HepG2 (cell line): ENCODE results near the gene GDPGP1. TPM values are rescaled to one million over a fixed set of nuclear protein-coding genes. Genes with fewer than 3 reads are reported as not detected.

Experiments used
- ATAC-seq: fragments of 200-7000 bp; cut with Tn5 transposase; 3 replicates; pipeline ENCODE4 v1.9.1; 2020; ENCODE audit warnings: mild to moderate bottlenecking, moderate library complexity
- BruUV-seq: library from RNA; stranded (reverse); fragments of 400-500 nt; replicated peaks from 2 replicates; lab custom pipeline; 2021; lab: Mats Ljungman, UMichigan
- CTCF ChIA-PET: fragments of 300-600 bp; formaldehyde crosslinking; extraction: SDS; loops from one replicate; lab custom pipeline; 2021; ENCODE audit warnings: low total read pairs, inconsistent platforms, low intra/inter-chr PET ratio; lab: Yijun Ruan, JAX
- POLR2A ChIA-PET: fragments of 350-600 bp; sonication (Branson Sonifier 250); formaldehyde crosslinking; loops from one replicate; lab custom pipeline; 2020; ENCODE audit warnings: antibody characterized with exemption, inconsistent platforms; lab: Yijun Ruan, JAX
- DNase-seq: peaks from one replicate; pipeline ENCODE4 v3.0.0-alpha.2; 2015; ENCODE audit warnings: low spot score
- FAIRE-seq: peaks from 3 replicates; lab custom pipeline; 2011; peaks lifted over from hg19 to GRCh38; lab: Jason Lieb, UNC
- H2AFZ ChIP-seq: one replicate; pipeline ENCODE4 v1.6.1; 2011; ENCODE audit warnings: low read length, inconsistent platforms
- H3K27ac ChIP-seq: fragments of 300-600 bp; 3 replicates; pipeline ENCODE4 v1.8.0; 2011; ENCODE audit warnings: mixed run types, mild to moderate bottlenecking, mixed read lengths, low read length, inconsistent platforms; ENCODE audit not compliant: insufficient read depth; ENCODE audit errors: extremely low read length
- H3K27me3 ChIP-seq, 2 experiments: fragments of 200-600 bp in 1 of 2; 2 replicates in 1 of 2; 3 replicates in 1 of 2; pipeline versions ENCODE4 v1.6.0 to v1.8.0; 2011; ENCODE audit warnings: low read length in 2 of 2, mild to moderate bottlenecking in 2 of 2, moderate library complexity in 2 of 2, inconsistent platforms in 1 of 2; ENCODE audit not compliant: insufficient read depth in 2 of 2, control insufficient read depth in 1 of 2
- H3K36me3 ChIP-seq, 2 experiments: fragments of 200-600 bp in 1 of 2; replicated peaks in 1 of 2; 2 replicates in 1 of 2; 3 replicates in 1 of 2; pipeline versions ENCODE4 v1.5.1 to v1.8.0; 2011; ENCODE audit warnings: low read length in 2 of 2, inconsistent platforms in 1 of 2; ENCODE audit not compliant: insufficient read depth in 2 of 2, control insufficient read depth in 1 of 2
- H3K4me1 ChIP-seq: 2 replicates; pipeline ENCODE4 v1.5.1; 2012; ENCODE audit warnings: low read length, inconsistent platforms; ENCODE audit not compliant: insufficient read depth
- H3K4me2 ChIP-seq: 2 replicates; pipeline ENCODE4 v1.6.0; 2011; ENCODE audit warnings: low read depth, low read length, inconsistent platforms
- H3K4me3 ChIP-seq, 3 experiments: fragments of 200-600 bp in 1 of 3; sonication (generic), shearing (Covaris generic) in 1 of 3; replicated peaks in 1 of 3; 2 replicates each; pipeline ENCODE4 v1.5.1; 2011 to 2016; ENCODE audit warnings: low read length in 3 of 3, inconsistent platforms in 2 of 3, low read depth in 2 of 3, mild to moderate bottlenecking in 2 of 3, control low read depth in 1 of 3, mixed read lengths in 1 of 3; ENCODE audit not compliant: insufficient read depth in 1 of 3
- H3K79me2 ChIP-seq: one replicate; pipeline ENCODE4 v1.6.1; 2011; ENCODE audit warnings: low read length, inconsistent platforms; ENCODE audit not compliant: insufficient read depth
- H3K9ac ChIP-seq: 2 replicates; pipeline ENCODE4 v1.6.0; 2011; ENCODE audit warnings: mild to moderate bottlenecking, low read depth, low read length, inconsistent platforms; ENCODE audit not compliant: insufficient read depth
- H3K9me3 ChIP-seq: 2 replicates; pipeline ENCODE4 v1.5.1; 2012; ENCODE audit warnings: mild to moderate bottlenecking, low read length
- H4K20me1 ChIP-seq: 2 replicates; pipeline ENCODE4 v1.6.0; 2011; ENCODE audit warnings: inconsistent platforms, mild to moderate bottlenecking, low read length, moderate library complexity; ENCODE audit not compliant: insufficient read depth
- BRCA1 ChIP-seq: sonication (generic); formaldehyde crosslinking; IDR thresholded peaks from 2 replicates; pipeline ENCODE4 v1.4.0; 2020; ENCODE audit warnings: missing genetic modification reagents
- EHMT2 ChIP-seq: fragments of 200-600 bp; sonication (generic); IDR thresholded peaks from 2 replicates; pipeline ENCODE4 v1.7.0; 2017; ENCODE audit warnings: antibody characterized with exemption, low read depth, low read length, borderline replicate concordance
- GFI1 ChIP-seq: sonication (generic); formaldehyde crosslinking; IDR thresholded peaks from 2 replicates; pipeline ENCODE4 v1.5.0; 2020; ENCODE audit warnings: missing genetic modification reagents, mild to moderate bottlenecking, borderline replicate concordance
- HES4 ChIP-seq: sonication (generic); formaldehyde crosslinking; IDR thresholded peaks from 2 replicates; pipeline ENCODE4 v1.9.0; 2021; ENCODE audit warnings: mild to moderate bottlenecking, missing genetic modification reagents, borderline replicate concordance
- NR2F6 ChIP-seq, 2 experiments: IDR thresholded peaks; 2 replicates each; pipeline ENCODE4 v1.6.1; 2016; ENCODE audit warnings: antibody characterized with exemption in 1 of 2, mild to moderate bottlenecking in 1 of 2
- SMYD3 ChIP-seq: sonication (generic); formaldehyde crosslinking; IDR thresholded peaks from 2 replicates; pipeline ENCODE4 v1.8.1; 2023; ENCODE audit warnings: mild to moderate bottlenecking, missing genetic modification reagents
- SP4 ChIP-seq: sonication (generic); formaldehyde crosslinking; IDR thresholded peaks from 2 replicates; pipeline ENCODE4 v1.8.1; 2023; ENCODE audit warnings: mild to moderate bottlenecking, missing genetic modification reagents
- ZNF12 ChIP-seq: sonication (generic); formaldehyde crosslinking; IDR thresholded peaks from 2 replicates; pipeline ENCODE4 v1.5.0; 2020; ENCODE audit warnings: missing genetic modification reagents
- ZNF253 ChIP-seq: sonication (generic); formaldehyde crosslinking; IDR thresholded peaks from 2 replicates; pipeline ENCODE4 v1.8.0; 2022; ENCODE audit warnings: mild to moderate bottlenecking, missing genetic modification reagents, borderline replicate concordance
- ZNF484 ChIP-seq: sonication (generic); formaldehyde crosslinking; IDR thresholded peaks from 2 replicates; pipeline ENCODE4 v1.5.1; 2020; ENCODE audit warnings: mild to moderate bottlenecking, low read depth, missing genetic modification reagents, borderline replicate concordance
- ZNF562 ChIP-seq: sonication (generic); formaldehyde crosslinking; IDR thresholded peaks from 2 replicates; pipeline ENCODE4 v1.8.0; 2022; ENCODE audit warnings: missing genetic modification reagents, borderline replicate concordance
- ZNF747 ChIP-seq: sonication (generic); formaldehyde crosslinking; IDR thresholded peaks from 2 replicates; pipeline ENCODE4 v1.8.1; 2023; ENCODE audit warnings: missing genetic modification reagents, mild to moderate bottlenecking, borderline replicate concordance
- WGBS: methylation state at CpG from one replicate; pipeline ENCODE4 v1.1.6; 2017; ENCODE audit warnings: low lambda C conversion rate; 5-methylcytosine and 5-hydroxymethylcytosine counted together
- in situ Hi-C: cut with HindIII; loops from 2 replicates; pipeline ENCODE4 v1.10.0; 2017; ENCODE audit warnings: low pct_unique_long_range_greater_than_20kb; ENCODE audit not compliant: extremely low pct_ligation_motif_present
- intact Hi-C: fragments of 100-400 bp; cut with micrococcal nuclease; formaldehyde crosslinking; loops from one replicate; pipeline ENCODE4 v1.10.0; 2022; ENCODE audit not compliant: unreplicated experiment
- polyA plus RNA-seq, 8 experiments: library from polyadenylated mRNA; depleted of rRNA in 3 of 8; stranded (reverse) in 7 of 8; unstranded in 1 of 8; fragments of >200 nt; fragmentation: Illumina TruSeq in 4 of 8; extraction: Trizol in 4 of 8; gene quantifications; 2 replicates each; pipeline versions ENCODE4 v1.2.1 to v1.2.3, GENCODE V29; 2011 to 2016; ENCODE audit warnings: low read depth in 4 of 8, missing spikeins in 1 of 8, mixed read lengths in 1 of 8; ENCODE audit not compliant: insufficient read depth in 1 of 8
- total RNA-seq, 5 experiments: library from RNA; depleted of rRNA; stranded (reverse); fragments of >200 nt; fragmentation: Illumina TruSeq; extraction: Trizol; gene quantifications; 2 replicates each; pipeline ENCODE4 v1.2.3, GENCODE V29; 2016; ENCODE audit warnings: low read depth in 1 of 5
- TF ChIP-seq, protein P1 (sequence below): IDR thresholded peaks from 2 replicates; pipeline ENCODE4 v1.6.1; 2016; ENCODE audit warnings: missing compliant biosample characterization, missing genetic modification reagents, borderline replicate concordance
- TF ChIP-seq, protein P2 (sequence below): sonication (generic); formaldehyde crosslinking; IDR thresholded peaks from 2 replicates; pipeline ENCODE4 v1.8.0; 2022; ENCODE audit warnings: mild to moderate bottlenecking, missing genetic modification reagents, moderate library complexity
- TF ChIP-seq, protein P3 (sequence below): sonication (generic); formaldehyde crosslinking; IDR thresholded peaks from 2 replicates; pipeline ENCODE4 v1.4.0; 2020; ENCODE audit warnings: missing genetic modification reagents, borderline replicate concordance
- TF ChIP-seq, protein P4 (sequence below): sonication (generic); formaldehyde crosslinking; IDR thresholded peaks from 2 replicates; pipeline ENCODE4 v1.8.0; 2022; ENCODE audit warnings: missing genetic modification reagents, mild to moderate bottlenecking, inconsistent platforms, borderline replicate concordance

Gene GDPGP1
- total and polyA plus RNA-seq, 2 of the 13 experiments (the other 11 are each of a cell fraction or from before 2014, with no cell fraction given): 1.5 to 4.3 TPM

DNA sequence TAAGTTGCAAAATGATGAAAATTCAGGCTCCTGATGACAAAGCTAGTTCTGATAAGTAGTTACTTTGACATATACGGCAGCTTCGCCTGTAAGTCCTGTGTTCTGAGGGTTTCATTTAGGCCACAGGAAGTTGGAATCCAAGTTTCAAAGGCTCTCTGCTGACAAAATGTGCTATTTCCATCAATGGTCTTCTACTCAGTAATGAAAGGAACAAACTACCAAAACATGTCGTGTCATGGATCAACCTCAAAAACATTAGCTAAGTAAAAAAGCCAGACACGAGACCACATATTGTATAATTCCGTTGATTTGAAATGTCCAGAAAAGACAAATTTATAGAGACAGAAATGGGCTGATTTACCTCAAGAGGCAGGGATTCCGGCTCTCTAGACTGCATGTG is 53.9 kb downstream of the GDPGP1 start:
- Histone ChIP-seq H3K9me3 (no peaks in the 10 kb centered on the region), H2AFZ (no peak overlapping the region), H3K27me3 (no peaks in the 10 kb centered on the region; a peak in 1 of 5 replicates), H3K36me3 (no peaks in the 10 kb centered on the region), H3K79me2 (no peaks in the 10 kb centered on the region), H4K20me1 (no peaks in the 10 kb centered on the region), H3K4me3 (no peak overlapping the region), H3K4me1 (peaks cover 6% of the 10 kb centered on the region), H3K27ac (no peak overlapping the region), H3K4me2 (no peak overlapping the region)
- 38% methylated on average over 6 of the region's 6 CpGs for WGBS
- no TSS peak for BruUV-seq
- intact Hi-C loops: no loop called here
- POLR2A ChIA-PET: no interaction called here
- in situ Hi-C loops: no loop called here
- ATAC-seq: no peak
- no peak for TF ChIP-seq ZNF747 (CRISPR knock-in tag)
- no peak for TF ChIP-seq ZNF253 (CRISPR knock-in tag)
- no peak for TF ChIP-seq SP4
- no peak for TF ChIP-seq ZNF12 (CRISPR knock-in tag)
- TF ChIP-seq NR2F6 (IDR thresholded peaks at IDR 0.05): no peak
- TF ChIP-seq NR2F6 (CRISPR knock-in tag; IDR thresholded peaks at IDR 0.05): no peak
- no peak for TF ChIP-seq ZNF484 (CRISPR knock-in tag)
- TF ChIP-seq EHMT2: no peak
- TF ChIP-seq SMYD3: no peak
- TF ChIP-seq, protein P1, sequence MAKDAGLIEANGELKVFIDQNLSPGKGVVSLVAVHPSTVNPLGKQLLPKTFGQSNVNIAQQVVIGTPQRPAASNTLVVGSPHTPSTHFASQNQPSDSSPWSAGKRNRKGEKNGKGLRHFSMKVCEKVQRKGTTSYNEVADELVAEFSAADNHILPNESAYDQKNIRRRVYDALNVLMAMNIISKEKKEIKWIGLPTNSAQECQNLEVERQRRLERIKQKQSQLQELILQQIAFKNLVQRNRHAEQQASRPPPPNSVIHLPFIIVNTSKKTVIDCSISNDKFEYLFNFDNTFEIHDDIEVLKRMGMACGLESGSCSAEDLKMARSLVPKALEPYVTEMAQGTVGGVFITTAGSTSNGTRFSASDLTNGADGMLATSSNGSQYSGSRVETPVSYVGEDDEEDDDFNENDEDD (CRISPR knock-in tag): no peak
- TF ChIP-seq HES4 (CRISPR knock-in tag): no peak
- TF ChIP-seq BRCA1 (CRISPR knock-in tag): no peak
- no peak for TF ChIP-seq GFI1 (CRISPR knock-in tag)
- TF ChIP-seq, protein P2, sequence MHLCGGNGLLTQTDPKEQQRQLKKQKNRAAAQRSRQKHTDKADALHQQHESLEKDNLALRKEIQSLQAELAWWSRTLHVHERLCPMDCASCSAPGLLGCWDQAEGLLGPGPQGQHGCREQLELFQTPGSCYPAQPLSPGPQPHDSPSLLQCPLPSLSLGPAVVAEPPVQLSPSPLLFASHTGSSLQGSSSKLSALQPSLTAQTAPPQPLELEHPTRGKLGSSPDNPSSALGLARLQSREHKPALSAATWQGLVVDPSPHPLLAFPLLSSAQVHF (CRISPR knock-in tag): no peak
- TF ChIP-seq, protein P3, sequence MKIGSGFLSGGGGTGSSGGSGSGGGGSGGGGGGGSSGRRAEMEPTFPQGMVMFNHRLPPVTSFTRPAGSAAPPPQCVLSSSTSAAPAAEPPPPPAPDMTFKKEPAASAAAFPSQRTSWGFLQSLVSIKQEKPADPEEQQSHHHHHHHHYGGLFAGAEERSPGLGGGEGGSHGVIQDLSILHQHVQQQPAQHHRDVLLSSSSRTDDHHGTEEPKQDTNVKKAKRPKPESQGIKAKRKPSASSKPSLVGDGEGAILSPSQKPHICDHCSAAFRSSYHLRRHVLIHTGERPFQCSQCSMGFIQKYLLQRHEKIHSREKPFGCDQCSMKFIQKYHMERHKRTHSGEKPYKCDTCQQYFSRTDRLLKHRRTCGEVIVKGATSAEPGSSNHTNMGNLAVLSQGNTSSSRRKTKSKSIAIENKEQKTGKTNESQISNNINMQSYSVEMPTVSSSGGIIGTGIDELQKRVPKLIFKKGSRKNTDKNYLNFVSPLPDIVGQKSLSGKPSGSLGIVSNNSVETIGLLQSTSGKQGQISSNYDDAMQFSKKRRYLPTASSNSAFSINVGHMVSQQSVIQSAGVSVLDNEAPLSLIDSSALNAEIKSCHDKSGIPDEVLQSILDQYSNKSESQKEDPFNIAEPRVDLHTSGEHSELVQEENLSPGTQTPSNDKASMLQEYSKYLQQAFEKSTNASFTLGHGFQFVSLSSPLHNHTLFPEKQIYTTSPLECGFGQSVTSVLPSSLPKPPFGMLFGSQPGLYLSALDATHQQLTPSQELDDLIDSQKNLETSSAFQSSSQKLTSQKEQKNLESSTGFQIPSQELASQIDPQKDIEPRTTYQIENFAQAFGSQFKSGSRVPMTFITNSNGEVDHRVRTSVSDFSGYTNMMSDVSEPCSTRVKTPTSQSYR (CRISPR knock-in tag): no peak
- TF ChIP-seq ZNF562 (CRISPR knock-in tag): no peak
- TF ChIP-seq, protein P4, sequence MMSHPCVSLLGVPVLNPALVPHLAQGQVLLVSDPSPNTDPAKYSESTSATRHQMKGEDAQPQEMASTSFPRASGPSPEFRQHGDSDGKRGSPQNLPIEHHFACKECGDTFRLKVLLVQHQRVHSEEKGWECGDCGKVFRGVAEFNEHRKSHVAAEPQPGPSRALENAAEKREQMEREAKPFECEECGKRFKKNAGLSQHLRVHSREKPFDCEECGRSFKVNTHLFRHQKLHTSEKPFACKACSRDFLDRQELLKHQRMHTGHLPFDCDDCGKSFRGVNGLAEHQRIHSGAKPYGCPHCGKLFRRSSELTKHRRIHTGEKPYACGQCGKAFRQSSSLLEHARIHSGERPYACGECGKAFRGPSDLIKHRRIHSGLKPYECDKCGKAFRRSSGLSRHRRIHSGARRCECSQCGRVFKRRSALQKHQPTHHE (CRISPR knock-in tag): no peak
- TF ChIP-seq, all 625 proteins: peak for 0
- CTCF ChIA-PET: no interaction called here
- FAIRE-seq (no peak), DNase-seq (no peak)
- H3K9ac ChIP-seq: no peak overlapping the region
